A549 (cell line): ENCODE data around the gene OTOL1. TPM values are rescaled to one million over a fixed set of nuclear protein-coding genes. Genes with fewer than 3 reads are reported as not detected.

ENCODE experiments used
- ATAC-seq, 2 experiments: fragments of 200-7000 bp in 1 of 2; fragments of >200 bp in 1 of 2; cut with Nextera tagmentation in 1 of 2; cut with Tn5 transposase in 1 of 2; 3 replicates each; pipeline versions ENCODE4 v1.8.0 to v1.9.1; 2018 to 2020; ENCODE audit warnings: mild to moderate bottlenecking in 1 of 2, moderate library complexity in 1 of 2
- CTCF ChIA-PET: fragments of 300-600 bp; sonication (Branson Sonifier 250); formaldehyde crosslinking; extraction: SDS; loops from one replicate; lab custom pipeline; 2021; ENCODE audit warnings: antibody characterized with exemption, inconsistent platforms; lab: Yijun Ruan, JAX
- POLR2A ChIA-PET: fragments of 350-600 bp; formaldehyde crosslinking; extraction: SDS; loops from one replicate; lab custom pipeline; 2021; ENCODE audit warnings: antibody characterized with exemption, inconsistent platforms; lab: Yijun Ruan, JAX
- DNase-seq, 2 experiments: peaks; one replicate each; pipeline versions ENCODE4 v3.0.0 to v3.0.0-alpha.2; 2011 to 2016; ENCODE audit warnings: low read depth in 1 of 2, low spot score in 1 of 2
- FAIRE-seq: peaks from 2 replicates; lab custom pipeline; 2011; peaks lifted over from hg19 to GRCh38; lab: Jason Lieb, UNC
- H3K27ac ChIP-seq, 2 experiments: fragments of >200 bp; sonication (Bioruptor Twin); formaldehyde crosslinking; 3 replicates each; pipeline ENCODE4 v1.5.1; 2016 to 2017
- H3K4me1 ChIP-seq: fragments of >200 bp; sonication (Bioruptor Twin); formaldehyde crosslinking; 3 replicates; pipeline ENCODE4 v1.6.1; 2016
- H3K4me2 ChIP-seq: fragments of >200 bp; sonication (Bioruptor Twin); formaldehyde crosslinking; 3 replicates; pipeline ENCODE4 v1.6.1; 2016
- H3K4me3 ChIP-seq: fragments of >200 bp; sonication (Bioruptor Twin); formaldehyde crosslinking; 3 replicates; pipeline ENCODE4 v1.5.1; 2016
- H3K9me3 ChIP-seq: fragments of >200 bp; sonication (Bioruptor Twin); formaldehyde crosslinking; 3 replicates; pipeline ENCODE4 v1.6.1; 2016
- CBX8 ChIP-seq: fragments of 200-600 bp; sonication (generic); IDR thresholded peaks from 2 replicates; pipeline ENCODE4 v1.6.1; 2016
- CEBPB ChIP-seq, 2 experiments: fragments of >200 bp in 1 of 2; sonication (Bioruptor Twin) in 1 of 2; formaldehyde crosslinking in 1 of 2; IDR thresholded peaks; 2 replicates each; pipeline ENCODE4 v1.6.1; 2012 to 2016
- CHD4 ChIP-seq: fragments of 200-600 bp; sonication (generic); IDR thresholded peaks from 2 replicates; pipeline ENCODE4 v1.6.1; 2016; ENCODE audit warnings: antibody characterized with exemption, mild to moderate bottlenecking, borderline replicate concordance
- E2F6 ChIP-seq: IDR thresholded peaks from 2 replicates; pipeline ENCODE4 v1.6.1; 2012; ENCODE audit warnings: low read depth, borderline replicate concordance
- EHF ChIP-seq: fragments of 250-450 bp; sonication (Bioruptor Pico); IDR thresholded peaks from 2 replicates; pipeline ENCODE4 v1.5.0; 2020; ENCODE audit warnings: mild to moderate bottlenecking
- EHMT2 ChIP-seq: fragments of 200-600 bp; sonication (generic); IDR thresholded peaks from 2 replicates; pipeline ENCODE4 v1.6.1; 2016; ENCODE audit warnings: antibody characterized with exemption, low read depth, mild to moderate bottlenecking, moderate library complexity
- HOXA7 ChIP-seq: fragments of 250-450 bp; sonication (Bioruptor Pico); IDR thresholded peaks from 2 replicates; pipeline ENCODE4 v1.5.0; 2020; ENCODE audit warnings: mild to moderate bottlenecking, moderate library complexity
- HOXB5 ChIP-seq: fragments of 250-450 bp; sonication (Bioruptor Pico); IDR thresholded peaks from 2 replicates; pipeline ENCODE4 v1.5.0; 2020; ENCODE audit warnings: mild to moderate bottlenecking, moderate library complexity
- JUN ChIP-seq, 2 experiments: fragments of >200 bp; sonication (Bioruptor Twin); formaldehyde crosslinking; IDR thresholded peaks; 2 replicates in 1 of 2; 3 replicates in 1 of 2; pipeline ENCODE4 v1.6.1; 2016 to 2017
- JUNB ChIP-seq: fragments of >200 bp; sonication (Bioruptor Twin); formaldehyde crosslinking; IDR thresholded peaks from 2 replicates; pipeline ENCODE4 v1.6.1; 2016
- KDM1A ChIP-seq: fragments of 200-600 bp; sonication (generic); IDR thresholded peaks from 2 replicates; pipeline ENCODE4 v1.6.1; 2016; ENCODE audit warnings: low read depth, mild to moderate bottlenecking
- MYC ChIP-seq: IDR thresholded peaks from 2 replicates; pipeline ENCODE4 v1.6.1; 2012; ENCODE audit warnings: mild to moderate bottlenecking, inconsistent platforms, low read length, improper control_type of control experiment, borderline replicate concordance
- RAD21 ChIP-seq, 2 experiments: fragments of >200 bp in 1 of 2; sonication (Bioruptor Twin) in 1 of 2; formaldehyde crosslinking in 1 of 2; IDR thresholded peaks in 1 of 2; conservative IDR thresholded peaks in 1 of 2; 2 replicates in 1 of 2; 3 replicates in 1 of 2; pipeline ENCODE4 v1.6.1; 2012 to 2018; ENCODE audit warnings: inconsistent platforms in 1 of 2
- RCOR1 ChIP-seq: fragments of 150-350 bp; IDR thresholded peaks from 2 replicates; pipeline ENCODE4 v1.6.1; 2014; ENCODE audit warnings: antibody characterized with exemption, low read length, low read depth
- RNF2 ChIP-seq: fragments of 200-600 bp; sonication (generic); IDR thresholded peaks from 2 replicates; pipeline ENCODE4 v1.6.1; 2016; ENCODE audit warnings: low read depth, mild to moderate bottlenecking, antibody characterized with exemption, moderate library complexity, borderline replicate concordance
- SMC3 ChIP-seq: fragments of >200 bp; sonication (Bioruptor Twin); formaldehyde crosslinking; IDR thresholded peaks from 3 replicates; pipeline ENCODE4 v1.6.1; 2018; ENCODE audit warnings: inconsistent platforms
- SREBF2 ChIP-seq: fragments of 450-650 bp; IDR thresholded peaks from 2 replicates; pipeline ENCODE4 v1.6.1; 2014; ENCODE audit warnings: mild to moderate bottlenecking, moderate library complexity
- TFCP2L1 ChIP-seq: fragments of 250-450 bp; sonication (Bioruptor Pico); IDR thresholded peaks from 2 replicates; pipeline ENCODE4 v1.5.0; 2021; ENCODE audit warnings: mild to moderate bottlenecking
- ZC3H11A ChIP-seq: fragments of 450-650 bp; IDR thresholded peaks from 2 replicates; pipeline ENCODE4 v1.6.1; 2014; ENCODE audit warnings: antibody characterized with exemption, mild to moderate bottlenecking
- ZSCAN20 ChIP-seq: fragments of 250-450 bp; sonication (Bioruptor Pico); IDR thresholded peaks from 2 replicates; pipeline ENCODE4 v1.8.0; 2022; ENCODE audit warnings: mild to moderate bottlenecking, moderate library complexity
- WGBS: methylation state at CpG from one replicate; pipeline ENCODE4 v1.1.6; 2017; ENCODE audit errors: missing lambda C conversion rate; 5-methylcytosine and 5-hydroxymethylcytosine counted together
- polyA plus RNA-seq, 4 experiments: library from polyadenylated mRNA; depleted of rRNA in 3 of 4; stranded (reverse); fragments of >200 nt; fragmentation: RNase III in 1 of 4; extraction: RNeasy Plus Mini Kit Qiagen cat#74134 plus additional on column Dnase treatment in 1 of 4; gene quantifications; 2 replicates in 3 of 4; 3 replicates in 1 of 4; pipeline ENCODE4 v1.2.3, GENCODE V29; 2011 to 2017
- TF ChIP-seq, protein P1 (sequence below): fragments of >200 bp; sonication (Bioruptor Twin); formaldehyde crosslinking; IDR thresholded peaks from 3 replicates; pipeline ENCODE4 v1.6.1; 2016
- TF ChIP-seq, protein P2 (sequence below): fragments of 250-450 bp; sonication (Bioruptor Pico); IDR thresholded peaks from 2 replicates; pipeline ENCODE4 v1.5.0; 2020; ENCODE audit warnings: low read depth, mild to moderate bottlenecking, moderate library complexity

OTOL1 gene
- polyA plus RNA-seq, 2 of the 4 experiments (the other 2 are of a cell fraction): not detected

GRCh38 chr3:161452179-161452578 lies 44.4 kb upstream of the OTOL1 start:
- Histone ChIP-seq H3K4me1 (no peaks in the 10 kb centered on the region), H3K9me3 (no peaks in the 10 kb centered on the region)
- TF ChIP-seq KDM1A: no peak
- TF ChIP-seq CHD4: no peak
- TF ChIP-seq E2F6: no peak
- TF ChIP-seq, all 56 proteins: peak for 0
- no peak for ATAC-seq
- ChIA-PET POLR2A (no interaction called here), CTCF (no interaction called here)
- 33% methylated on average over 2 of the region's 2 CpGs for WGBS
- Histone ChIP-seq H3K4me3 (no peak overlapping the region), H3K4me2 (no peak overlapping the region), H3K27ac (no peak overlapping the region)
- DNase-seq: no peak
- FAIRE-seq: no peak

GRCh38 chr3:161454615-161455014 lies 42.0 kb upstream of the OTOL1 start:
- H3K4me1 ChIP-seq: no peaks in the 10 kb centered on the region

GRCh38 chr3:161455962-161456361 lies 40.6 kb upstream of the OTOL1 start:
- no peaks in the 10 kb centered on the region for H3K4me1 ChIP-seq
- WGBS: 8% methylated on average over 2 of the region's 2 CpGs
- no peak for DNase-seq
- ChIA-PET POLR2A (no interaction called here), CTCF (no interaction called here)
- H3K27ac ChIP-seq: no peak overlapping the region
- no peaks in the 10 kb centered on the region for H3K9me3 ChIP-seq
- ATAC-seq: no peak
- no peak overlapping the region for H3K4me2 ChIP-seq
- no peak overlapping the region for H3K4me3 ChIP-seq
- TF ChIP-seq RAD21 (conservative IDR thresholded peaks at IDR 0.05 in 1 of 2, IDR thresholded peaks at IDR 0.05 in 1 of 2) (no peak), JUN (IDR thresholded peaks at IDR 0.05) (no peak), CEBPB (IDR thresholded peaks at IDR 0.05) (no peak), HOXA7 (CRISPR knock-in tag) (no peak), JUNB (no peak), HOXB5 (no peak), TFCP2L1 (CRISPR knock-in tag) (no peak)
- TF ChIP-seq, protein P1, sequence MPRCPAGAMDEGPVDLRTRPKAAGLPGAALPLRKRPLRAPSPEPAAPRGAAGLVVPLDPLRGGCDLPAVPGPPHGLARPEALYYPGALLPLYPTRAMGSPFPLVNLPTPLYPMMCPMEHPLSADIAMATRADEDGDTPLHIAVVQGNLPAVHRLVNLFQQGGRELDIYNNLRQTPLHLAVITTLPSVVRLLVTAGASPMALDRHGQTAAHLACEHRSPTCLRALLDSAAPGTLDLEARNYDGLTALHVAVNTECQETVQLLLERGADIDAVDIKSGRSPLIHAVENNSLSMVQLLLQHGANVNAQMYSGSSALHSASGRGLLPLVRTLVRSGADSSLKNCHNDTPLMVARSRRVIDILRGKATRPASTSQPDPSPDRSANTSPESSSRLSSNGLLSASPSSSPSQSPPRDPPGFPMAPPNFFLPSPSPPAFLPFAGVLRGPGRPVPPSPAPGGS: no peak
- no peak for FAIRE-seq

More at GRCh38 chr3:161454615-161455014, 42.0 kb upstream of the OTOL1 start:
- Histone ChIP-seq H3K4me2 (no peak overlapping the region), H3K27ac (no peak overlapping the region), H3K4me3 (no peak overlapping the region)
- ATAC-seq: no peak
- no peak for DNase-seq
- TF ChIP-seq HOXA7 (CRISPR knock-in tag) (no peak), EHF (no peak), RNF2 (no peak), EHMT2 (no peak), MYC (no peak), ZC3H11A (no peak), RCOR1 (no peak), SMC3 (no peak), CEBPB (IDR thresholded peaks at IDR 0.05) (no peak), SREBF2 (no peak), CBX8 (no peak), KDM1A (no peak), ZSCAN20 (CRISPR knock-in tag) (no peak)
- TF ChIP-seq, protein P2, sequence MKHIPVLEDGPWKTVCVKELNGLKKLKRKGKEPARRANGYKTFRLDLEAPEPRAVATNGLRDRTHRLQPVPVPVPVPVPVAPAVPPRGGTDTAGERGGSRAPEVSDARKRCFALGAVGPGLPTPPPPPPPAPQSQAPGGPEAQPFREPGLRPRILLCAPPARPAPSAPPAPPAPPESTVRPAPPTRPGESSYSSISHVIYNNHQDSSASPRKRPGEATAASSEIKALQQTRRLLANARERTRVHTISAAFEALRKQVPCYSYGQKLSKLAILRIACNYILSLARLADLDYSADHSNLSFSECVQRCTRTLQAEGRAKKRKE (CRISPR knock-in tag): no peak
- TF ChIP-seq, all 56 proteins: peak for 0
- ChIA-PET POLR2A (interaction anchor here (0.5 kb wide), 1 partner anchor 21 kb away, joined by 4 read pairs; no protein-coding TSS in a partner anchor), CTCF (no interaction called here)
- WGBS: 34% methylated on average over 2 of the region's 2 CpGs
- FAIRE-seq: no peak
- H3K9me3 ChIP-seq: no peaks in the 10 kb centered on the region
